Neuronal stem cell (in vitro differentiated cells): ENCODE data around the gene SLC22A25.
"Not testable (repeated sequence)": the region's sequence is repeated elsewhere in the genome, so short reads cannot be mapped to it uniquely, and the experiment has no call there.

Experiments used
- DNase-seq: peaks from one replicate; pipeline ENCODE4 v3.0.0-alpha.2; 2013; ENCODE audit warnings: low spot score
- H2AFZ ChIP-seq: one replicate; pipeline ENCODE4 v1.6.1; 2013; ENCODE audit warnings: mild to moderate bottlenecking, low read length, inconsistent platforms
- H2AK5ac ChIP-seq: 2 replicates; pipeline ENCODE4 v1.6.1; 2013; ENCODE audit warnings: low read depth, mild to moderate bottlenecking, inconsistent platforms, low read length, moderate library complexity, mixed read lengths
- H2BK120ac ChIP-seq: 2 replicates; pipeline ENCODE4 v1.6.1; 2013; ENCODE audit warnings: low read depth, mild to moderate bottlenecking, inconsistent platforms, low read length, moderate library complexity, mixed read lengths
- H2BK12ac ChIP-seq: one replicate; pipeline ENCODE4 v1.6.1; 2013; ENCODE audit warnings: low read length, inconsistent platforms
- H2BK15ac ChIP-seq: 2 replicates; pipeline ENCODE4 v1.6.1; 2013; ENCODE audit warnings: mild to moderate bottlenecking, low read length, inconsistent platforms, mixed read lengths
- H2BK5ac ChIP-seq: one replicate; pipeline ENCODE4 v1.6.1; 2013; ENCODE audit warnings: inconsistent platforms, mild to moderate bottlenecking, low read length, moderate library complexity
- H3K14ac ChIP-seq: one replicate; pipeline ENCODE4 v1.6.1; 2013; ENCODE audit warnings: low read length, inconsistent platforms
- H3K18ac ChIP-seq: 2 replicates; pipeline ENCODE4 v1.6.1; 2013; ENCODE audit warnings: low read length, inconsistent platforms
- H3K23ac ChIP-seq: 2 replicates; pipeline ENCODE4 v1.6.1; 2013; ENCODE audit warnings: low read depth, mild to moderate bottlenecking, mixed read lengths, low read length, inconsistent platforms; ENCODE audit not compliant: poor library complexity
- H3K27ac ChIP-seq: replicated peaks from 3 replicates; pipeline ENCODE4 v1.5.1; 2013; ENCODE audit warnings: low read length, inconsistent platforms
- H3K27me3 ChIP-seq, 3 experiments: 2 replicates each; pipeline ENCODE4 v1.6.1; 2013; ENCODE audit warnings: low read length in 3 of 3, mild to moderate bottlenecking in 2 of 3, inconsistent platforms in 1 of 3, low read depth in 1 of 3, mixed read lengths in 1 of 3, moderate library complexity in 1 of 3; ENCODE audit not compliant: control insufficient read depth in 3 of 3, insufficient read depth in 3 of 3
- H3K36me3 ChIP-seq, 2 donors: replicated peaks in 1 of 2; 2 replicates each; pipeline ENCODE4 v1.6.1; 2013; ENCODE audit warnings: low read length in 2 of 2; ENCODE audit not compliant: control insufficient read depth in 2 of 2, insufficient read depth in 2 of 2
- H3K4ac ChIP-seq: 2 replicates; pipeline ENCODE4 v1.6.1; 2013; ENCODE audit warnings: inconsistent platforms, mild to moderate bottlenecking, low read length, moderate library complexity
- H3K4me1 ChIP-seq, 2 donors: 1 replicate in 1 of 2; 2 replicates in 1 of 2; pipeline ENCODE4 v1.6.1; 2013; ENCODE audit warnings: low read length in 2 of 2, low read depth in 1 of 2; ENCODE audit not compliant: control insufficient read depth in 2 of 2, insufficient read depth in 1 of 2
- H3K4me2 ChIP-seq: one replicate; pipeline ENCODE4 v1.6.1; 2013; ENCODE audit warnings: mild to moderate bottlenecking, low read length, inconsistent platforms; ENCODE audit not compliant: insufficient read depth, poor library complexity, severe bottlenecking
- H3K4me3 ChIP-seq, 2 donors: 2 replicates each; pipeline ENCODE4 v1.5.1; 2013; ENCODE audit warnings: low read length in 2 of 2, mild to moderate bottlenecking in 2 of 2, inconsistent platforms in 1 of 2, moderate library complexity in 1 of 2
- H3K79me1 ChIP-seq: one replicate; pipeline ENCODE4 v1.6.1; 2013; ENCODE audit warnings: low read depth, mild to moderate bottlenecking, inconsistent platforms, low read length, moderate library complexity
- H3K9ac ChIP-seq: one replicate; pipeline ENCODE4 v1.6.1; 2013; ENCODE audit warnings: mild to moderate bottlenecking, low read depth, low read length, inconsistent platforms; ENCODE audit not compliant: poor library complexity
- H3K9me3 ChIP-seq, 2 donors: replicated peaks in 1 of 2; 2 replicates each; pipeline versions ENCODE3 to v1.6.1; 2013; ENCODE audit warnings: low read length in 2 of 2, mild to moderate bottlenecking in 2 of 2, inconsistent platforms in 1 of 2, low read depth in 1 of 2, mixed read lengths in 1 of 2, moderate library complexity in 1 of 2; ENCODE audit not compliant: control insufficient read depth in 2 of 2, insufficient read depth in 1 of 2
- H4K8ac ChIP-seq: one replicate; pipeline ENCODE4 v1.6.1; 2013; ENCODE audit warnings: low read depth, mild to moderate bottlenecking, inconsistent platforms, low read length, moderate library complexity
- H4K91ac ChIP-seq: one replicate; pipeline ENCODE4 v1.6.1; 2013; ENCODE audit warnings: low read length, low read depth, mild to moderate bottlenecking, inconsistent platforms; ENCODE audit not compliant: poor library complexity
- WGBS, 2 donors: extraction: QIAGEN DNeasy Blood & Tissue Kit; methylation state at CpG; one replicate each; pipeline ENCODE4 v1.1.7; 2013; ENCODE audit warnings: missing lambda C conversion rate in 2 of 2, mixed read lengths in 1 of 2; ENCODE audit not compliant: insufficient read length in 2 of 2, insufficient replicate concordance in 1 of 2; ENCODE audit errors: extremely low coverage in 2 of 2; 5-methylcytosine and 5-hydroxymethylcytosine counted together

SLC22A25 gene

GRCh38 chr11:63247237-63248002 lies 4.0 kb upstream of the SLC22A25 start:
- H3K36me3 ChIP-seq, H3K18ac ChIP-seq, H4K91ac ChIP-seq, H4K8ac ChIP-seq, H2AK5ac ChIP-seq, H2AFZ ChIP-seq, H2BK15ac ChIP-seq, H3K4me2 ChIP-seq, H2BK12ac ChIP-seq, H3K27ac ChIP-seq, H3K14ac ChIP-seq, H3K27me3 ChIP-seq, H2BK120ac ChIP-seq, H2BK5ac ChIP-seq, H3K4me3 ChIP-seq, H3K4me1 ChIP-seq, DNase-seq, H3K9ac ChIP-seq, H3K79me1 ChIP-seq, H3K23ac ChIP-seq, H3K4ac ChIP-seq, H3K9me3 ChIP-seq: not testable (repeated sequence)
- no CpG with 5 or more reads among the region's 7 CpGs for WGBS, 2 donors

- H2BK120ac ChIP-seq, result no peak overlapping the region
- peaks cover 0 to 4% (median 0%) of the 10 kb centered on the region in 3 experiments for H3K27me3 ChIP-seq
- no CpG with 5 or more reads among the region's 1 CpG for WGBS, 2 donors
- H3K9ac ChIP-seq, result no peak overlapping the region
- no peak overlapping the region for H3K23ac ChIP-seq
- H3K4me3 ChIP-seq, result no peak overlapping the region
- H3K36me3 ChIP-seq, result no peaks in the 10 kb centered on the region
- no peak overlapping the region for H3K14ac ChIP-seq
- no peak overlapping the region for H4K91ac ChIP-seq
- no peak overlapping the region for H2BK5ac ChIP-seq
- H3K79me1 ChIP-seq, result no peaks in the 10 kb centered on the region
- H3K4ac ChIP-seq, result no peak overlapping the region
- H2BK12ac ChIP-seq, result no peak overlapping the region
- no peak overlapping the region for H2AFZ ChIP-seq
- H3K27ac ChIP-seq, result no peak overlapping the region
- H2AK5ac ChIP-seq, result no peak overlapping the region
- no peak overlapping the region for H4K8ac ChIP-seq
- no peak overlapping the region for H3K18ac ChIP-seq
- no peaks in the 10 kb centered on the region for H3K4me1 ChIP-seq
- no peak overlapping the region for H3K4me2 ChIP-seq
- no peaks in the 10 kb centered on the region for H3K9me3 ChIP-seq
- no peak for DNase-seq
- no peak overlapping the region for H2BK15ac ChIP-seq
These were observed 2.6 kb upstream of the SLC22A25 start for GRCh38 chr11:63246045-63246444.

- H3K4ac ChIP-seq, result no peak overlapping the region
- H3K4me2 ChIP-seq, result no peak overlapping the region
- no CpG with 5 or more reads among the region's 2 CpGs for WGBS, 2 donors
- no peak overlapping the region for H3K4me3 ChIP-seq
- H2BK15ac ChIP-seq, result no peak overlapping the region
- no peaks in the 10 kb centered on the region for H3K9me3 ChIP-seq
- H2AFZ ChIP-seq, result no peak overlapping the region
- no peak overlapping the region for H2AK5ac ChIP-seq
- no peak overlapping the region for H3K27ac ChIP-seq
- H3K14ac ChIP-seq, result no peak overlapping the region
- H3K36me3 ChIP-seq, result no peaks in the 10 kb centered on the region
- H4K8ac ChIP-seq, result no peak overlapping the region
- H3K9ac ChIP-seq, result no peak overlapping the region
- H4K91ac ChIP-seq, result no peak overlapping the region
- H2BK120ac ChIP-seq, result no peak overlapping the region
- H3K23ac ChIP-seq, result no peak overlapping the region
- no peak overlapping the region for H2BK5ac ChIP-seq
- peaks cover 0 to 4% (median 0%) of the 10 kb centered on the region in 3 experiments for H3K27me3 ChIP-seq
- no peak overlapping the region for H2BK12ac ChIP-seq
- no peak for DNase-seq
- no peak overlapping the region for H3K18ac ChIP-seq
- no peaks in the 10 kb centered on the region for H3K79me1 ChIP-seq
- H3K4me1 ChIP-seq, result no peaks in the 10 kb centered on the region
These were observed 1.5 kb upstream of the SLC22A25 start for GRCh38 chr11:63244862-63245261.

- no peaks in the 10 kb centered on the region for H3K36me3 ChIP-seq
- no peak overlapping the region for H3K9ac ChIP-seq
- no peak overlapping the region for H2AK5ac ChIP-seq
- H3K79me1 ChIP-seq, result no peaks in the 10 kb centered on the region
- no peak overlapping the region for H3K14ac ChIP-seq
- H2BK15ac ChIP-seq, result no peak overlapping the region
- no peak overlapping the region for H3K18ac ChIP-seq
- H3K4ac ChIP-seq, result no peak overlapping the region
- no peak overlapping the region for H3K4me2 ChIP-seq
- no peak for DNase-seq
- H2BK12ac ChIP-seq, result no peak overlapping the region
- H3K27ac ChIP-seq, result no peak overlapping the region
- H4K91ac ChIP-seq, result no peak overlapping the region
- no peak overlapping the region for H2BK120ac ChIP-seq
- H3K23ac ChIP-seq, result no peak overlapping the region
- peaks cover 0 to 3% of the 10 kb centered on the region in 2 donors for H3K9me3 ChIP-seq
- H3K4me1 ChIP-seq, result no peaks in the 10 kb centered on the region
- no peak overlapping the region for H2BK5ac ChIP-seq
- WGBS, 2 donors, result no CpG with 5 or more reads among the region's 5 CpGs
- no peak overlapping the region for H2AFZ ChIP-seq
- H3K4me3 ChIP-seq, result no peak overlapping the region
- no peak overlapping the region for H4K8ac ChIP-seq
- peaks cover 0 to 4% (median 0%) of the 10 kb centered on the region in 3 experiments for H3K27me3 ChIP-seq
These were observed 1.2 kb downstream of the SLC22A25 start for GRCh38 chr11:63242089-63242781.
